DMS114 treated with DMSO at 0.1 percent for 48 hours (cell line): ENCODE results near the gene C10orf88.
"Not testable (repeated sequence)": the region's sequence is repeated elsewhere in the genome, so short reads cannot be mapped to it uniquely, and the experiment has no call there.

ENCODE experiments used
- DNase-seq: peaks from one replicate; lab custom pipeline; 2025; ENCODE audit not compliant: unreplicated experiment; lab: John Stamatoyannopoulos, UW

The C10orf88 gene

GRCh38 chr10:122962405-122962804 lies 8.4 kb upstream of the C10orf88 start:
- no peak for DNase-seq

- no peak for DNase-seq
Observed at GRCh38 chr10:122957474-122957873, 3.4 kb upstream of the C10orf88 start.

GRCh38 chr10:122955892-122956291 lies 1.9 kb upstream of the C10orf88 start:
- DNase-seq = no peak

GRCh38 chr10:122954731-122955050 lies 664 bp upstream of the C10orf88 start:
- DNase-seq = no peak

- no peak for DNase-seq
Observed at GRCh38 chr10:122949296-122949695, 4.7 kb downstream of the C10orf88 start.

- DNase-seq = no peak
Observed at GRCh38 chr10:122939856-122940543, 14.0 kb downstream of the C10orf88 start.

- no peak for DNase-seq
Observed at GRCh38 chr10:122939133-122939855, 14.7 kb downstream of the C10orf88 start.

GRCh38 chr10:122931088-122931906 lies 22.7 kb downstream of the C10orf88 start:
- no peak for DNase-seq

- no peak for DNase-seq
Observed at GRCh38 chr10:122930140-122930539, 23.9 kb downstream of the C10orf88 start.

- DNase-seq = no peak
Observed at GRCh38 chr10:122915700-122916099, 38.3 kb downstream of the C10orf88 start.

GRCh38 chr10:122911889-122912484 lies 42.0 kb downstream of the C10orf88 start:
- no peak for DNase-seq

- no peak for DNase-seq
Observed at GRCh38 chr10:122910310-122910709, 43.7 kb downstream of the C10orf88 start, which contains the start of gene FAM24A. Gene FAM24A (plus strand): TSS chr10:122910610. CDS start chr10:122911635, 1,025 bp downstream.

GRCh38 chr10:122903861-122904260 lies 50.2 kb downstream of the C10orf88 start:
- not testable (repeated sequence) for DNase-seq

GRCh38 chr10:122894261-122894944 lies 59.6 kb downstream of the C10orf88 start:
- DNase-seq = no peak

- no peak for DNase-seq
Observed at GRCh38 chr10:122884166-122884565, 69.9 kb downstream of the C10orf88 start.

GRCh38 chr10:122882766-122883165 lies 71.3 kb downstream of the C10orf88 start:
- DNase-seq = no peak
